HG03039 (cell line): ENCODE data around the gene SERPINA4.
"Not testable (repeated sequence)": the region's sequence is repeated elsewhere in the genome, so short reads cannot be mapped to it uniquely, and the experiment has no call there.

Experiments used
- ATAC-seq: cut with Tn5 transposase; IDR thresholded peaks from one replicate; pipeline ENCODE4 v1.9.1; 2021; ENCODE audit warnings: mild to moderate bottlenecking, moderate library complexity; ENCODE audit not compliant: unreplicated experiment

SERPINA4 gene

DNA sequence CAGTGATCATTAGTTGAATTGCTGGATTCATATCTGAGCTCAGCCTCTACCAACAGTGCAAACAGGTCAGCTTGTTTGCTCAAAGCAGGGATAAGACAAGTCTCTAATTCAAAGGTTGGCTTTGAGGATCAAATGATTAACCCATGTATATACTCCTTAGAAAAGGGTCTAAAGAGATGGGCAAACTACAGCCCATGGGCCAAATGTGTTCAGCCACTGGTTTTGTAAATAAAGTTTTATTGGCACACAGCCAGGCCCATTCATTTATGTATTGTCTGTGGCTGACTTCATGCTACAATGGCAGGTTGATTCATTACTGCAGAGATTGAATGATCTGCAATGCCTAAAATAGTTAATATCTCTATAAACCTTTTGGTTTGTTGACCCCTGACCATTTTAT lies 3.1 kb downstream of the SERPINA4 start:
- ATAC-seq: no peak

DNA sequence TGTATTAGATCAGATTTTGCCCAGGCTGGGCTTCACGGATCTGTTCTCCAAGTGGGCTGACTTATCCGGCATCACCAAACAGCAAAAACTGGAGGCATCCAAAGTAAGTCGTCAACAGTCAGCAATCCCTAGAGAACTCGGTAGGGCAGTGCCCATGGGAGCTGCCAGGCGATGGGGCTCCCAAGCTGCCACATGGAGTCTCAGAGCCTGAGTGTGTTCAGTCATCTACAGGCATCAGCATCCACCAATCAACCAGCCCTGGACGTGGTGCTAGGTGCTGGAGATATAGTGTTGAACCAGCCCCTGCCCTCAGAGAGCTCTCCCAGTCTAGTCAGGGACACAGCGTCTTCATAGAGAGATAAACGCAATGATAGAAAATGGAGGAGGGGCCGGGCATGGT lies 6.9 kb downstream of the SERPINA4 start:
- ATAC-seq: no peak

DNA sequence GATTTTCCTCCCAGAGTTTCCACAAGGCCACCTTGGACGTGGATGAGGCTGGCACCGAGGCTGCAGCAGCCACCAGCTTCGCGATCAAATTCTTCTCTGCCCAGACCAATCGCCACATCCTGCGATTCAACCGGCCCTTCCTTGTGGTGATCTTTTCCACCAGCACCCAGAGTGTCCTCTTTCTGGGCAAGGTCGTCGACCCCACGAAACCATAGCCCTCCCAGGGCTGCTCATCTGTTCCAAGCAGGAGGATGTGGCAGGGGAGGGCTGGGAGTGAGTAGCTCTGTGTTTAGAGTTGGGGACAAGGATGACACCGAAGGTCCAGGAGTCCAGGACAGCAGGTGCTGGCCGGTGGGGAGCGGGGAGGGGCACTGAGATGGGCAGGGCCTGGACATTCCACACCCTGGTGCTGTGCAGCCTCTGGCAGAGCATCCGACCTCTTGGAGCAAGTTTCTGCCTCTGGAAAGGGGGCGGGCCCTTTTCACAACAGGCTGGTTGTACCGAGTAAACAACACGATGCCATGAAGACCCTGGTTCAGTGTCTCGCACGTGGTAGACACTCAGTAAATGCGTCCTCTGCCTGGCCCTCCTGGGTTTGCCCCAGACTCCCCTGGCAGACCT lies 8.2 kb downstream of the SERPINA4 start:
- ATAC-seq: no peak

DNA sequence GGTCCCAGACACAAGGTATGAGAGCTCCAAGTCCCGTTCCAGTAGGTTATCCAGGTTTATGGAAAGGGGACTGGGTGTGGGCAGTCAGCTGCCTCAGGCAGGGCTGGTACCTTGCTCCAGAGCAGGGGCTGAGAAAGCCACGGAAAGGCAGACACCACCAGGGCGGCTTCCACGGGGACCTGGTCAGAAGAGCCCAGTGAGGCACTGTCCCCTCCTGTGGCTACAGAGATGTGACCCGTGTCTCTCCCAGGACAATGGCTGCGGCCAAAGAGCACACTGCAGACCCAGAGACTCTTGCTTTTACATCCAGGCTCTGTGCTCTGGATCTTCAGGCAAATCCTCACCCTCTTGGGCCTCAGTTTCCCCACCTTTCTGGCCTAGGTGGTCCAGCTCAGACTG lies 8.8 kb downstream of the SERPINA4 start:
- ATAC-seq: no peak

DNA sequence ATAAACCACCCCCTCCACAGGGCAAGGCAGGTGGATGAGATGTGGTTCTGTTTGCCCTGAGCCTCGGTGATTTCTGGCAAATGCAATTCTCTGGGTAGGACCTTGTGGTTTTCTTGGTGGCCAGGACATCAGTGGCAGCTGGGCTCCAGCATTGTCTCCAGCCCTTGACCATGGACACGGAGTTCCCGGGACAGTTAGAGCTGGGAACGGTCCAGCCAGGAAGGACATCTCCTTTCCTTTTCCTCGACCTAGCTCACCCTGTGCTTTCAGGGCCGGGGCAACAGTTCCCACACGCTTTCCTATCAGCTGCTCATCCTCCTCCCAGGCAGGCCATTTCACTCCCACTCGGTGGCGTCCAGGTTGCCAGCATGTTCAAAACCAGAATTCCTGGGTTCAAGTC lies 9.2 kb downstream of the SERPINA4 start:
- ATAC-seq: no peak

DNA sequence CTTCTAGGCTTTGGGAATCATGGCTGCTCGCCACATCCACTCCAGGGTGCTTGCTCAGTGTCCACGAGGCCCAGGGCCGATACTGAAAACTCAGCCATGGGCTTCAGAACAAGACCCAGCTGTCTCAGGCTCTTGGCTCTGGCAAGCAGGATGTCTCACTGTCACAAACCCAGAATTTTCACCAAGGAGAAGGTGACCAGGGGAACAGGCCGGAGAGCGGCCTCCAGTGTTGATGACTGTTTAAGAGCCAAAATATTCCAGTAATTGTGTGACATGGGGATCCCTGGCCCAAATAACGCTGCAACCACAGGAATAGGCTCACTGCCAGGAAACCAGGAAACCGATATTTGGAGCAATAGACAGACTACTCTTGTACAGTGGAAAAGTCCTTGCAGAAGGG lies 10.2 kb downstream of the SERPINA4 start:
- no peak for ATAC-seq

DNA sequence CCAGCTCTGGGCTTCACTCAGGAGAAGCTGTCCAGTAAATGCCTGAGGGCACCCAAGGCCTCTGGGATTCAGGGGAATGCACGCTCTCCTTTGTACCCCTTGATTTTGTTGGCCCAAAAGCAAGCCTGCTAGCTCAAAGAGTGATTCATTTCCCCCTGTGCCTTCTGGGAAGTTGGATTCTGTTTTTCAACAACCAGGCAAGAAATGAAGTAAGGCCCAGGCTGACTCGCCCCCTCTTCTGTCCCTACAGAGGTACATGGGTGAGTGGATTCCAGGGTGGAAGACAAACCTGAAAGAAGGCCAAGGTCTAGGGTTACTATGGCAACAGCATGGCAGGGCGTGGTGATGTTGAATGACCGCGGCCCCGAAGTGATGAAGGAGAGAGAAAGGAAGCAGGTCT lies 10.7 kb downstream of the SERPINA4 start:
- ATAC-seq: no peak

DNA sequence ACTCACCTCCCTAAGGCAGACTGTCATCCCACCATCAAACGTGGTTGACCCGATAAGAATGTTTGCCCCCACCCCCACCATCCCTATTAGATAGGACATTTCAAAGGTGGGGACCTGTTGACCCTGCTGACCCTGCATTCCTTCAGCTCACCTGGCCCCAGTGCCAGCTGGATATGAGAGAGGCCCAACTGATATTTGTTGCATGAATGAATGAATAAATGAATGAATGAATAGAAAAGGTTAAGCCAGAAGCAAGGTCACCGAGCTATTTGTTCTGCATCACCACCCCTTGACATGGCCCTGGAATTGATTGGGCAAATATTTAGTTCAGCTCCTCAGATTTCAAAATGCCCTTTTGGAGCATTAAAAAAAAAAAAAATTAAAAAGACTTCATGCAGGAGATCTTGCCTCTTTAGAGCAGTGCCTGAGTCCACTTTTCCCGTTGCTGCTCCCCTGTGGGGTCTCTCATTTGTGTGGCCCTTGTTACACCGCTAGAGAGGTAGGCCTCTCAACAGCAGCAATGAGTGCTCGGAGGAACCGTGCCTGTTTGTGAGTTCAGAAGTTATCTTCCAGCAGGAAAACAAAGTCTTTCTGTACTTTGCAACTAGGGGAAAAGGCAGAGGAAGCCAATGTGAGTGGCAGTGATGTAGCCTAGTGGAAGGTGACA lies 11.5 kb downstream of the SERPINA4 start:
- no peak for ATAC-seq

DNA sequence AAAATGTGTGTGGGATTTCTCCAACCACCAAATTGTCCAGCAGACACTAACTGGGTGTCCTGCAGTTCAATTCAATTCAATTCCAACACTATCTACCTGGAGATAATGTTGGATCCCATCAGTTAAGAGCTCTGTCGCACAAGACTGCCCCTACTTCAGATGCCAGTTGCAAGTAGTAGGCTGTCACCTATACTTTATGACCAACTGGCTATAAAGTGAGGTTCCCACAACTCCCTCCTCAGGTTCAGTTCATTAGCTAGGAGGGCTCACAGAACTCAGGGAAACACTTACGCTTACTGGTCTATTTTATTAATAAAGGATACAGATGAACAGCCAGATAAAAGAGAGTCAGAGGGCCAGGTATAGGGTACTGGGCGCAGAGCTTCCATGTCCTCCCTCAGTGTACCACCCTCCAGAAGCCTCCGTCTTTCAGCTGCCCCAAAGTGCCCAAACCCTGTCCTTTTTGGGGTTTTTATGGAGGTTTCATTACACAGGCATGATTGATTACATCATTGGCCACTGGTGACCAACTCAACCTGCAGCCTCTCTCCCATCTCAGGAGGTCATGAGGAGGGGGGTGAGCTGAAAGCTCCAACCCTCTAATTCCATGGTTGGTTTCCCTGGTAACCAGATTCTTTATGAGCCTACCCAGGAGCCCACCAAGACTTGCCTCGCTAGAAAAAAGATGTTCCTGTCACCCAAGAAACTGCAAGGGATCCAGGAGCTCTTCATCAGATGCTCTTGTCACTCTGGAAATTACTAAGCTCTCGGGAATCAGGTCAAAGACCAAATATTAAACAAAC lies 12.4 kb downstream of the SERPINA4 start:
- no peak for ATAC-seq

DNA sequence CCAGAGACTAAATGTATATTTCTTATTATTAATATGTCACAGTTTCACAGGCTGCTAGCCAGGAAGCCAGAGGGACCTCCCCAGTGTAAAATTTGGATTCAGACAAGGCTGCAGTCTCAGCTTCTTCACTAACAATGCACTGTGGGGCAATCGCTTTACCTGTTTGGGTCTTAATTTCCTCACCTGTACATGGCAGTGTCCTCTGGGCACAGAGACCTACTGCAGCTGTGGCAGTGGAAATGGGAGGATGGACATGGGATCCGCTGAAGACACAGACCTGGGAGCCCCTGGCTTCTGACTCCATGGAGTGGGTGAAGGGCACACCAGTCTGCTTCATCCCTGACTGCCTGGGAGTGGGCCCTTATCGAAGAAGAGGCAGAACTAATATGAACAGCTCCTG lies 13.1 kb downstream of the SERPINA4 start:
- no peak for ATAC-seq

DNA sequence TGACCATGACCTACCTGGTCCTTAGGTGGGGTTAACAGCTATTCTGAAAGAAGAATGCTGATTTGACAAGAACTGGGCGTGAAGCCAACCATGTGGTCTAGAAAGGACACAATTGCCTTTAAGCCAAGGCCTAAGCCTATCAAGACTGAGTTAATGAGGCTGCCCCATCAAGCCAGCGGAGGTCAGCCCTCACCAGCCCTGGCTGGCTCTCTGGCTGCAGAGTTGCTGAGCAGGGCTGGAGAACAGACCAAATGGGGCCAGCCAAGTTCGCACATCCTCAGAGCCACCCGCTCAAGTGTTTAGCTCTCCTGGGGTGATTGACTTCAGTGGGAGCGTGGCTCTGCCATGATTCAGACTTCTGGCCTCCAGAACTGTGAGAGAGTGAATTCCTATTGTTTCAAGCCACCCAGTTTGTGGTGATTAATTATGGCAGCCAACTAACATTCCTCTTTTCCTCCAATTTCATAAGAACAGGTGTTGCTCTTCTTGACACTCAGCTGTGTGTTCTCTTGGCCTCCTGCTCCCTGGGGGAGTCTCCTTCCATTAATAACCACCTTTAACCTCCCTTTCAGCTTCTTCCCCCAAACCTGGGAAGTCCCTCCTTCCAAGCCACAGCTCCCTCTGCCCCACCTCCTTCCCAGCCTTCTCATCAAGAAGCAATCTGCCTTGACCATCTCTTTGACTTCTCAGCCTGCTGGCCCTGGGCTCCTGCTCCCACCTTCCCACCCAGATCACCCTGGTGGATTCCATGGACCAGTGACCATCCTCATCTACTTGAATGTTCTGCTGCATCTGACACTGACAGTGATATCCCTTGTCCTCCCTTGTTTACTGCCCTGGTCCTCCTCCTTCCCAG lies 14.7 kb downstream of the SERPINA4 start:
- no peak for ATAC-seq

DNA sequence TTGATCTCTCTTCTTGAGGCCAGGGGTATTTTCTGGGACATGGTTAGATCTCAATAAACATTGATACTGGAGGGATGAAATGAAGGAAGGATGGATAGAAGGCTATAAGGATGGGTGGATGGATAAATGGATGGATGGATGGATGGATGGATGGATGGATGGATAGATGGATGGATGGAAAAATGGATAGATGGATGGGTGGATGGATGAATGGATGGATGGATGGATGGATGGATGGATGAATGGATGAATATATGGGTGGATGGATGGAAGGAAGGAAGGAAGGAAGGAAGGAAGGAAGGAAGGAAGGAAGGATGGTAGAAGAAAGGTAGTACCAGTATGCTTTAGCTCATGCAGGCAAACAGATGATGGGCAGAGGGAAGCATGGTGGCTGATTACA lies 16.2 kb downstream of the SERPINA4 start:
- ATAC-seq: not testable (repeated sequence)

DNA sequence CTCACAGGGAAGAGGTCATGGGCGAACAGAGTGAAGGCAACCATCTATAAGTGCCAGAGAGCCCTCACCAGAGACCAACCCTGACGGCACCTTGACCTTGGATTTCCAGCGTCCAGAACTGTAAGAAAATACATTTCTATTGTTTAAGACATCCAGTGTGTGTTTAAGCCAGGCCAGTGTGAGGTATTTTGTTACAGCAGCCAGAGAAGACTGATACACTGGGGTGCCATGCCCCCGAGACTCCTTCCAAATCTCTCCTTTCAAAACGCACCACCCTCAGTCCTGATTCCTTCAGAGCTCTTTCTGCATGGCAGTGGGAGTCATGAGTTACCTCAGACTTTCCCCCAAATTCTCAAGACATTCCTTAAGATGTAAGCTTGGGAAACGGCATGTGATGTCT lies 17.5 kb downstream of the SERPINA4 start:
- ATAC-seq: no peak

DNA sequence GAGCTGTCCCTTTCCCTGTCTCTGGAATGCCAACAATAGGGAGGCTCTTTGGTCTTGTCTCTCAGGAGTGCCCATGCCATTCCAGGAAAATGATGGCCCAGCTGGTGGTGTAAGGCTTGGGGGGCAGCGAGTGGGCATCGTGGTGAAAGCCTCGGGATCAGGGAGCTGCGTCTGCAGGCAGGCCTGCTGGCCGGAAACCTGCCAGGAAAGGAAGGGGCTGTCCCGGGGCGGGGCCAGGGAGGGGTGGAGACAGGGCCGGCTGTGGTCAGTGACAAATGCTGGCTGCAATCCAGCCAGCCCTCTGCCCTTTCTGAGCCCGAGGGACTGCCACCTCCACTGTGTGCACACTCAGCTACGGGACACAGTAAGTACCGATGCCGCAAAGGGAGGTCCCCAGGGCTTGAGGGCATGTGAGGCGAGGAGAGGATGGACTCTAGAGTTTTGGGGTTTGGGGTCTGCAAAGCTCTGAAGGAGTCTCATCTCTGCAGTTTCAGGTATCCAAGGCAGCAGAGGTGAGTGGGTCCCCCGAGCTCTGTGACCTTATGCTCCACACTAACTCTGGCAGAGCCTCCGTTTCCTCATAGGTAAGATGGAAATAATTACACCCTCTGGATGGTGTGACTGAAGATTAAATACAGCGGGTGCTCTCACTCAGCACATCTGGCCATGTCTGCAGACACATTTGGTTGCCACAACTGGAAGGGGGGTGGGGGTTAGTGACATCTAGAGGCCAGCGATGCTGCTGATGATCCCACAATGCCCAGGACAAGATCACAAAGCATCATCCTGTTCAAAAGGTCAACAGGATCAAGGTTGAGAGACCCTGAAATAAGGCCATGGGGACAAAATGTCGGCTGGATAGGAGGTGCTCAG lies 20.1 kb downstream of the SERPINA4 start, which contains the start of gene SERPINA5:
Gene SERPINA5, plus strand, starts transcription at position 300 of the 873 bp plus-strand sequence. CDS start 5,937 bp downstream, outside the sequence.
- ATAC-seq: no peak

DNA sequence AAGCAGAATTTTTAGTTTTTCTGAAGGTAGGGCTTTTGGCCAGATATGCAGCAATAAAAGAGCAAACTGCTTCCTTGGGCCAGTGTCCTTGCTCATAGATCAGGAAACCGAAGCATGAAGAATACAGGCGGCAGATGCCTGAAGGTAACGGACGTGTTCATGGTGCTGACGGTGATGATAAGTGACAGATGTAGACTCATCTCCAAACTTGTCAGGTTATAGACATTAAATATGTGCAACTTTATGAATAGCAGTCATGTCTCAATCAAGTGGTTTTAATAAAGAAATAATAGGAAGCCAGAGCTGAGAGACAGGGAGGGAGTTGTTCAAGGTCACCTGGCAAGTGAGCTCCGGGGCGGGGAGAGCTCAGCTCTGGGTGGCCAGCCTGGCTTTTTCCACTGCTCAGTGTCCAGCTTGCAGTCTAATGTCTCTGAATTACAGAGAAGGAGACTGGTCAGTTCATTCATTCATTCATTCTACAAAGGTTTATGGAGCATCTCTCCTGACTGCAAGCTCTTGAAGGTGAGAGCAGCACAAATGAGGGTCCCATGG lies 21.0 kb downstream of the SERPINA4 start:
- ATAC-seq: no peak

DNA sequence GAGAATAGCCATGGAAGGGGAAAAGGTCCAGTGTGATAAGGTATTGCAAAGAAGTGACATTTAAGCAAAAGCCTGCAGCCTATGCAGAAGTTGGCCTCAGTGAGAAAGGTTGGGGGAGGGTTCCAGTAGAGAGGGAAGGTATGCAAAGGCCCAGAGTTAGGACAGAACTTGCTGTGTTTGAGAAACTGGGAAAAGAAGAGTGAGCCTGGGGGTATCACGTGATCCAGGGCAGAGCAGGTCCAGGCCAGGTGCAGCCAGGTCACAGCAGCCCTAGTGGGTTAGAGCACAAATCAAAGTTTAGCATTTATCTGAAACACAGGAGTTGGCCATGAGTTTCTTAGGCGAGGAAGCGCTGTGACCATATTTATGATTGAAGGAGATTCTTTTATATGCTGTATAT lies 21.6 kb downstream of the SERPINA4 start:
- ATAC-seq: no peak

DNA sequence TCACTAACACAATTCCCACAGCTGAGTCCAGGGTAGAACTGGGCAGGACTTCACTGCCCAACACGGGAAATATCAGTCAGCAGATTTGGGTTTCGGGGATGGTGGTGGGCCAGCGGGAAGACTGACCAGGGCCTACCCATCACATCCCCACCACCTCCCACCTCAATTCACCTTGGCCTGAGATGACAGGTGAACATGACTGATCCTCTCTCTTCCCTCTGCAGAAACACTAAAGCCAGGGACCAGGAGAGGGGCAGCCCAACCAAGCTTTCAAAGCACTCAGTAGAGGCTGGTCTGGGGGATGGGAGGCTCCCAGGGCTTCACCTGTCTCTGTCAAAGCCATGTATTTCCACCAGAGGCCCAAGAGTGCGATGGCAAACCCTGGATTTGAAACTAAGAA lies 22.3 kb downstream of the SERPINA4 start:
- ATAC-seq: no peak

DNA sequence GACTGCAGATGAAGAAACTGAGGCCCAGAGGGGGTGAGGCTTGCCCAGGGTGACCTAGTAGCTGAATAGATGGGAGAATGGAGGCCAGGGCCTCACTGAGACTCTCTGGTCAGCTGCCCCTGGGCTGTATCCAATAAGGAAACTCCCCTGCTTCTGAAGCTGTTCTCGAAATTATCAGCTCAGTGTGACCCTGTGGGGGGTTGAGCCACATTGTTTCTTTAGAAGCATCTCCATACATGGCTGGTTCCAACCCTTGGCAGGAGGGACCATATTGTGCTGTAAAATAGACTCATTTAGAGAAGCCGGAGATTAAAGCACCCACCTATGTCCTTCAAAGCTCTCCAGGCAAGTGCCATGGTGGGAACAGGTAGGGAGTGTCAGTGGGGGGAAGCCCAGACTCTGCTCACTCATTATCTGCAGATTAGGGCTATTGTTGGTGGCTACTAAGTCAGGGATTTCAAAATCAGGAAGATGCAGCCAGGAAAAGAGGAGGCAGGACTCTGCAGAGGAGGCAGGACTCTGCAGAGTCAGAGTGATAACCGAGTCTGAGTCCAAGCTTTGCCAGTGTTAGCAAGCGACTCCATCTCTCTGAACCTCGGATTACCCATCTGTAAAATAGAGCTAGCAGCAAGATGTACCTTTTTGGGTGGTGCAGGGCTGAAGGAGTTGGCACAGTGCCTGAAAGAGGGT lies 23.5 kb downstream of the SERPINA4 start:
- no peak for ATAC-seq

DNA sequence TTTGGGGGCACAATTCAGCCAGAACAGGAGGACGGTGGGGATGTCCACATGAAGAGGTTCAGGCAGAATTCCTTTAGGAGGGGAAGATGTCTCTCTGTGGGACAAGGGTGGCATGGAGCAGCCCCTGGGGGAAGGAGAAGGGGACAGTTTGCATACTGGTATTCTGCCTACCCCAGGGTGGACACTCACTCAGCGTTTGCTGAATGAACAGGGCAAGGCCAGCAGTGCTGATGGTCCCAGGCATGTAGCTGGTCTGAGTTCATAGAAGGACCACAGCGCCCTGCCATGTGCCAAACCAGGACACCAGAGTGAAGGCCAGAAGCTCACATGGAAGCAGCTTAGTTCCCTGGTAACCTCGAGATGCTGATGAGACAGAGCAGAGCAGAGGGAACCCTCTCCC lies 25.4 kb downstream of the SERPINA4 start:
- no peak for ATAC-seq
